ENCODE data around the gene CCT6A. TPM values are rescaled to one million over a fixed set of nuclear protein-coding genes. Genes with fewer than 3 reads are reported as not detected.

CCT6A gene
- total and polyA plus RNA-seq, 9 of the 15 experiments (the other 6 are each of a cell fraction or from before 2014, with no cell fraction given): 244 to 708 (median 387) TPM

DNA sequence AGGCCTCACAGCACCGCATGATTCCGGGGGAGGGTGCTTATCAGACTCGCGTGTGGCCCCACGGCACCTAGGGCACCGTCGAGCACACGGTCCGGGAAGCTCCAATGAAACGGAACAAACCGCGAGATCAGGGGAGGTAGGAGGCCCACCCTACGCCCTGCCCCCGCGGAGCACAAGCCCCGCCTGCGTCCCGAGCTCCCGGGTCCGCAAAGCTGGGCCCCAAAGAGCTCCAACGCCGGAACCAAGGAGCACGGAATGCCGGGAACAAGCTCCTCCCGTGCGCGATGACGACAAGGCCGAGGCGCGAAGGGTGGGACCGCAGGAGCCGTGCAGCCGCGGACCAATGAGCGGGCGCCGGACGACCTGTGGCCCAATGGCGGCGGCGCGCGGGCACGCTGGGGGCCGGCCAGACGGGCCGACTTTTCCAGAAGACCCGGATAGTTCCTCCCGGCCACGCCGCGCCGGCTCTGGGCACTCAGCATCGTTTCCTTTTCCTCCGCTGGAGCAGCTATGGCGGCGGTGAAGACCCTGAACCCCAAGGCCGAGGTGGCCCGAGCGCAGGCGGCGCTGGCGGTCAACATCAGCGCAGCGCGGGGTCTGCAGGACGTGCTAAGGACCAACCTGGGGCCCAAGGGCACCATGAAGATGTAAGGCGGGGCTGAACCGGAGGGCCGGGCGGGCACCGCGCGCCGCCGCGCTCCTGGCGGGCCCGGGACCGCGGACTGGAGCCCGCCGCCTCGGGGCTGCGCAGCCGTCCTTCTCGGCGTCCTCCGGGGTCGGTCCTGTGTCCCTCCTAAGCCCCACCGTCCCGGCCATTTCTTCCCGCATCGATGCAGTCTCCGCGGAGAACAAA is at the start of gene CCT6A, which contains the start of gene PSPH (continued):
- peak; percentile 39; the same call in 1 of the 2 replicates for TF ChIP-seq ZNF24 (IDR thresholded peaks at IDR 0.05)
- TF ChIP-seq RBM22 (IDR thresholded peaks at IDR 0.05; ENCODE audit: low read depth, low read length, poor library complexity, severe bottlenecking): peak; percentile 5
- TF ChIP-seq E2F8 (IDR thresholded peaks at IDR 0.05; ENCODE audit: low read depth, partially characterized antibody): no peak
- no peak for TF ChIP-seq CCAR2 (IDR thresholded peaks at IDR 0.05; ENCODE audit: low read depth, low read length)
- TF ChIP-seq, protein P1, sequence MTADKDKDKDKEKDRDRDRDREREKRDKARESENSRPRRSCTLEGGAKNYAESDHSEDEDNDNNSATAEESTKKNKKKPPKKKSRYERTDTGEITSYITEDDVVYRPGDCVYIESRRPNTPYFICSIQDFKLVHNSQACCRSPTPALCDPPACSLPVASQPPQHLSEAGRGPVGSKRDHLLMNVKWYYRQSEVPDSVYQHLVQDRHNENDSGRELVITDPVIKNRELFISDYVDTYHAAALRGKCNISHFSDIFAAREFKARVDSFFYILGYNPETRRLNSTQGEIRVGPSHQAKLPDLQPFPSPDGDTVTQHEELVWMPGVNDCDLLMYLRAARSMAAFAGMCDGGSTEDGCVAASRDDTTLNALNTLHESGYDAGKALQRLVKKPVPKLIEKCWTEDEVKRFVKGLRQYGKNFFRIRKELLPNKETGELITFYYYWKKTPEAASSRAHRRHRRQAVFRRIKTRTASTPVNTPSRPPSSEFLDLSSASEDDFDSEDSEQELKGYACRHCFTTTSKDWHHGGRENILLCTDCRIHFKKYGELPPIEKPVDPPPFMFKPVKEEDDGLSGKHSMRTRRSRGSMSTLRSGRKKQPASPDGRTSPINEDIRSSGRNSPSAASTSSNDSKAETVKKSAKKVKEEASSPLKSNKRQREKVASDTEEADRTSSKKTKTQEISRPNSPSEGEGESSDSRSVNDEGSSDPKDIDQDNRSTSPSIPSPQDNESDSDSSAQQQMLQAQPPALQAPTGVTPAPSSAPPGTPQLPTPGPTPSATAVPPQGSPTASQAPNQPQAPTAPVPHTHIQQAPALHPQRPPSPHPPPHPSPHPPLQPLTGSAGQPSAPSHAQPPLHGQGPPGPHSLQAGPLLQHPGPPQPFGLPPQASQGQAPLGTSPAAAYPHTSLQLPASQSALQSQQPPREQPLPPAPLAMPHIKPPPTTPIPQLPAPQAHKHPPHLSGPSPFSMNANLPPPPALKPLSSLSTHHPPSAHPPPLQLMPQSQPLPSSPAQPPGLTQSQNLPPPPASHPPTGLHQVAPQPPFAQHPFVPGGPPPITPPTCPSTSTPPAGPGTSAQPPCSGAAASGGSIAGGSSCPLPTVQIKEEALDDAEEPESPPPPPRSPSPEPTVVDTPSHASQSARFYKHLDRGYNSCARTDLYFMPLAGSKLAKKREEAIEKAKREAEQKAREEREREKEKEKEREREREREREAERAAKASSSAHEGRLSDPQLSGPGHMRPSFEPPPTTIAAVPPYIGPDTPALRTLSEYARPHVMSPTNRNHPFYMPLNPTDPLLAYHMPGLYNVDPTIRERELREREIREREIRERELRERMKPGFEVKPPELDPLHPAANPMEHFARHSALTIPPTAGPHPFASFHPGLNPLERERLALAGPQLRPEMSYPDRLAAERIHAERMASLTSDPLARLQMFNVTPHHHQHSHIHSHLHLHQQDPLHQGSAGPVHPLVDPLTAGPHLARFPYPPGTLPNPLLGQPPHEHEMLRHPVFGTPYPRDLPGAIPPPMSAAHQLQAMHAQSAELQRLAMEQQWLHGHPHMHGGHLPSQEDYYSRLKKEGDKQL (CRISPR knock-in tag; IDR thresholded peaks at IDR 0.05; ENCODE audit: borderline replicate concordance): no peak
- no peak for TF ChIP-seq DLX4 (CRISPR knock-in tag; IDR thresholded peaks at IDR 0.05)
- 0 out of 2 replicates have a peak, but pooled peaks have one; percentile 24 for TF ChIP-seq ERF (CRISPR knock-in tag; IDR thresholded peaks at IDR 0.05)
- no peak for TF ChIP-seq ZNF12 (CRISPR knock-in tag; IDR thresholded peaks at IDR 0.05)
- TF ChIP-seq ZNF583 (CRISPR knock-in tag; IDR thresholded peaks at IDR 0.05): no peak
- peak; percentile 76 for TF ChIP-seq KLF1 (tag; IDR thresholded peaks at IDR 0.05)
- TF ChIP-seq GABPA (tag; conservative IDR thresholded peaks at IDR 0.05; ENCODE audit: low read depth): peak; percentile 64
- no peak; the same call in 1 of the 2 replicates for TF ChIP-seq ZBTB1 (CRISPR knock-in tag; IDR thresholded peaks at IDR 0.05; ENCODE audit: borderline replicate concordance, low read depth)
- no peak for TF ChIP-seq ZNF280A (IDR thresholded peaks at IDR 0.05; ENCODE audit: low read depth, partially characterized antibody)
- no peak for TF ChIP-seq MXI1 (IDR thresholded peaks at IDR 0.05; ENCODE audit: low read depth, low read length)
- TF ChIP-seq ARID1B (IDR thresholded peaks at IDR 0.05): peak; percentile 39; the same call in 1 of the 2 replicates
